ENCODE data around the gene ZNF385D.

The ZNF385D gene

DNA sequence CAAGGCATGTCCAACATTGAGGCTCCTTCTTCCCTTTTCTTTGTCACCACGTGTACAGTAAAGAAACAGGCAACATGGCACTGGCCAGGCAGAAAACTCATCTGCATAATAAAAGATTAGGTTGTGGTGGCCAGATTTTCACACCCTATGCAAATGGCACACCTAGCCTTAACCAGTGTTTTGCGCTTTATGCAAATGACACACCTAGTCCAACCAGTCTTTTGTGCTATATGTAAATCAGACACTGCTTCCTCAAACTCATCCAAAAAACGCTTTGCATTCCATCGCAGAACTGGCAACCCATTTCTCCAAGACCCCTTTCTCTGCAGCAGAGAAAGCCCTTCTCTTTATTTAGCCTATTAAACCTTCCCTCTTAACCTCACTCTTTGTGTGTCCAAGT lies 109.1 kb downstream of the ZNF385D start:
- no peak overlapping the region for H3K4me3 ChIP-seq (ENCODE audit: low read depth, low read length)
- TF ChIP-seq, protein P1, sequence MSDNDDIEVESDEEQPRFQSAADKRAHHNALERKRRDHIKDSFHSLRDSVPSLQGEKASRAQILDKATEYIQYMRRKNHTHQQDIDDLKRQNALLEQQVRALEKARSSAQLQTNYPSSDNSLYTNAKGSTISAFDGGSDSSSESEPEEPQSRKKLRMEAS (IDR thresholded peaks at IDR 0.05; ENCODE audit: low read depth, low read length), result no peak
- TF ChIP-seq, protein P2, sequence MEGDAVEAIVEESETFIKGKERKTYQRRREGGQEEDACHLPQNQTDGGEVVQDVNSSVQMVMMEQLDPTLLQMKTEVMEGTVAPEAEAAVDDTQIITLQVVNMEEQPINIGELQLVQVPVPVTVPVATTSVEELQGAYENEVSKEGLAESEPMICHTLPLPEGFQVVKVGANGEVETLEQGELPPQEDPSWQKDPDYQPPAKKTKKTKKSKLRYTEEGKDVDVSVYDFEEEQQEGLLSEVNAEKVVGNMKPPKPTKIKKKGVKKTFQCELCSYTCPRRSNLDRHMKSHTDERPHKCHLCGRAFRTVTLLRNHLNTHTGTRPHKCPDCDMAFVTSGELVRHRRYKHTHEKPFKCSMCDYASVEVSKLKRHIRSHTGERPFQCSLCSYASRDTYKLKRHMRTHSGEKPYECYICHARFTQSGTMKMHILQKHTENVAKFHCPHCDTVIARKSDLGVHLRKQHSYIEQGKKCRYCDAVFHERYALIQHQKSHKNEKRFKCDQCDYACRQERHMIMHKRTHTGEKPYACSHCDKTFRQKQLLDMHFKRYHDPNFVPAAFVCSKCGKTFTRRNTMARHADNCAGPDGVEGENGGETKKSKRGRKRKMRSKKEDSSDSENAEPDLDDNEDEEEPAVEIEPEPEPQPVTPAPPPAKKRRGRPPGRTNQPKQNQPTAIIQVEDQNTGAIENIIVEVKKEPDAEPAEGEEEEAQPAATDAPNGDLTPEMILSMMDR (IDR thresholded peaks at IDR 0.05; ENCODE audit: low read depth, low read length), result no peak
- no peak for TF ChIP-seq POLR2A (IDR thresholded peaks at IDR 0.05; ENCODE audit: extremely low read depth, insufficient read length)
- no peak for TF ChIP-seq MYC (IDR thresholded peaks at IDR 0.05; ENCODE audit: low read depth, low read length)
- DNase-seq (ENCODE audit: low read depth), result no peak

DNA sequence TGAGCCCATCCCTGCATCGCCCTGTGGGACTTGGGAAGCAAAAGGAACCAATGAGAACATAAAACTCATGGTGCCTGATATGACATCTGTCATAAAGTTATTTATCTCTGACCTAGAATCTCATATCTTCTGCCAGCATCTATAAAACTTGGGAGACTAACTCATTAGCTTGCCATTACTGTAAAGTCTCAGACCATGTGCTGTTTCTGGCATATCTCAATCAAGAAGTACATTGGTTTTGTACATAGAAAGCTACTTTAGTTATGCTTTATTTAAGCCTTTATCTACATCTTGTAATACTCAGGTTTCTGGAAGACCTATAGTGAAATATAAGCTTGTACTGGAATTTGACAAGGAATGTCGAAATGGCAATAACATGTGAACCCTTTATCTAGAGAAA lies 112.5 kb downstream of the ZNF385D start:
- TF ChIP-seq MYC (IDR thresholded peaks at IDR 0.05; ENCODE audit: low read depth, low read length), result no peak
- TF ChIP-seq, protein P2 (IDR thresholded peaks at IDR 0.05; ENCODE audit: low read depth, low read length), result no peak
- TF ChIP-seq POLR2A (IDR thresholded peaks at IDR 0.05; ENCODE audit: extremely low read depth, insufficient read length), result no peak
- TF ChIP-seq, protein P1 (IDR thresholded peaks at IDR 0.05; ENCODE audit: low read depth, low read length), result no peak
- DNase-seq (ENCODE audit: low read depth), result no peak
- no peak overlapping the region for H3K4me3 ChIP-seq (ENCODE audit: low read depth, low read length)

DNA sequence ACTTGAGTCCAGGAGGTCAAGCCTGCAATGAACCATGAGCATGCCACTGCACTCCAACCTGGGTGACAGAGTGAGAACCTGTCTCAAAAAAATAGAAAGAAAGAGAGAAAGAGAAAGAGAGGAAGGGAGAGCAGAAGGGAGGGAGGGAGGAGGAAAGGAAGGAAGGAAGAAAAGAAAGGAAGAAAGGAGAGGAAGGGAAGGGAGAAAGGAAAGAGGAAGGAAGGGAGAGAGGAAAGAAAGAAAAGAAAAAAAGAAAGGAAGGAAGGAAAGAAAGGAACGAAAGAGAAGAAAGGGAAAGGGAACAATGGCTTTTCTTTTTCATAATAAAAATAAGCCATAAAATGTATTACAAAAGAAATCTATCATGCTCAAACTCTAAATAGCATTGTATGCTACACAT lies 116.9 kb downstream of the ZNF385D start:
- DNase-seq (ENCODE audit: low read depth), result no peak
- TF ChIP-seq POLR2A (IDR thresholded peaks at IDR 0.05; ENCODE audit: extremely low read depth, insufficient read length) (no peak), MYC (IDR thresholded peaks at IDR 0.05; ENCODE audit: low read depth, low read length) (no peak)
- TF ChIP-seq, protein P1 (IDR thresholded peaks at IDR 0.05; ENCODE audit: low read depth, low read length), result no peak
- TF ChIP-seq, protein P2 (IDR thresholded peaks at IDR 0.05; ENCODE audit: low read depth, low read length), result no peak
- H3K4me3 ChIP-seq (ENCODE audit: low read depth, low read length), result no peak overlapping the region

DNA sequence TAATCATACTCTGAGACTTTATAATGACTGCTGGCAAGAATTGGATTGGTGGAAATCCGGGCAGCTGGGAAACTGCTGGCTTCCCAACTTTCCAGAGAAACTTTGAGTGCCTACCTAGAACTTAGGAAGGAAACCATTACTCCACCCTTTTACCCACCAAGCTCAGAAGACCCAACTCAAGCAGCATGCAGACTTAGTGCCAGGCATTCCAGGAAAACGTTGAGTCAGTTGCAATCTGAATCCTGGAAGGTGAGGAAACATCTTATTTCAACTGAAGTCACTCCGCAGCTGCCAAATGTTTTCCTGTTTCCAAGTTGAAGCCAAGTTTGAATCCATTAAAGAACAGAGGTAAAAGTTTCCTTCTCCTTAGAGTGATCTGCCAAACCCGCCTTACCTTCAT lies 126.5 kb downstream of the ZNF385D start:
- no peak overlapping the region for H3K4me3 ChIP-seq (ENCODE audit: low read depth, low read length)
- TF ChIP-seq, protein P1 (IDR thresholded peaks at IDR 0.05; ENCODE audit: low read depth, low read length), result no peak
- TF ChIP-seq POLR2A (IDR thresholded peaks at IDR 0.05; ENCODE audit: extremely low read depth, insufficient read length) (no peak), MYC (IDR thresholded peaks at IDR 0.05; ENCODE audit: low read depth, low read length) (no peak)
- no peak for DNase-seq (ENCODE audit: low read depth)

DNA sequence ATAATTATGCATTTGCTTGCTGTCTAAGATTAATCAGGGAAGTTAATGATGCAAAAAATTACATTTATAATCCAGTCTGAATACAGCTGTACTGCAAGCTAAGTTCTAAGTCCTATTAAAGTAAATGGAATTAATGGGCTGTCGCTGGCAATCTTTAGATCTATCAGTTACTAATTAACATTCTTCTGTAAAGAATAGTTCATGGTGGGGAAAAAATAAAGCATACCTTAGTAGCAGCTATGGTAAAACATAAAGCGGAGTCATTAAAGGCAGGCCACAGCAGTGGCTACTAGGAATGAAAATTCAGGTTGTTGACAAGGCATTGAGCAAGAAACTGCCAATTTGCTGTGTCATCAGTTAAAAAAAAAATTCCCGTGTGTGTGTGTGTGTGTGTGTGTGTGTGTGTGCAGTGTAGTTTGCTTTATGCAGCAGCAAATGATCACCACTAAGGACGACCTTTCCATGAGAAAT lies 129.8 kb downstream of the ZNF385D start:
- H3K4me3 ChIP-seq (ENCODE audit: low read depth, low read length), result no peak overlapping the region
- no peak for TF ChIP-seq MYC (IDR thresholded peaks at IDR 0.05; ENCODE audit: low read depth, low read length)
- TF ChIP-seq, protein P1 (IDR thresholded peaks at IDR 0.05; ENCODE audit: low read depth, low read length), result no peak
- TF ChIP-seq, protein P2 (IDR thresholded peaks at IDR 0.05; ENCODE audit: low read depth, low read length), result no peak
- no peak for TF ChIP-seq POLR2A (IDR thresholded peaks at IDR 0.05; ENCODE audit: extremely low read depth, insufficient read length)
- peak; percentile 8 for DNase-seq (ENCODE audit: low read depth)

DNA sequence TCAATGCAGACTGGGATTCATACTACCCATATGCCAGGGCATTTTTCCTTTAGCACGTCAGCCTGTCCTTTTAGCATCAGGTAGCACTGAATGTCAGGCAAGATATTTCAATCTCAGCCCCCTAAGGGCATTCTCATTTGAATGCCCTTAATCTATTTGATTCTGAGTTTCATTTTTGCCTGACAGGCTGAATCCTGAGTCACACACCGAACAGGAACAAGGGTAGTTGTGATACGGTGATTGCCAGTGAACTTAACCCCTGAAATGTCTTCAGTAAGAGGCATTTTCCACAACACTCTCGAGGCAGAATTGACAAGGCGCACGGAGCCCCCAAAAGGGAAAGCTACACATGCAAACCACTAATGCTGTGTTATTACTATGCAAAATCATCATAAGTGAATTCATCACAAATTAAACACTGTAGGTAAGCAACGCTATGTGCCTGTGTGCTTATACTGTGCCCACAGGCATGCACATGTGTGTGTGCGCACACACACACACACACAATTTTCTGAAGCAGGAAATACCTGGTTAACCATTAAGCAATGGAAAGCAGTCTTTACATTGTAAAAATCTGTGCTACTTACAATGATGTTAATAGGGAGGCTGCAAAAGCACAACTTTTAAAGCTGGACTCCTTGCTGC lies 130.4 kb downstream of the ZNF385D start:
- no peak overlapping the region for H3K4me3 ChIP-seq (ENCODE audit: low read depth, low read length)
- no peak for DNase-seq (ENCODE audit: low read depth)
- TF ChIP-seq POLR2A (IDR thresholded peaks at IDR 0.05; ENCODE audit: extremely low read depth, insufficient read length) (no peak), MYC (IDR thresholded peaks at IDR 0.05; ENCODE audit: low read depth, low read length) (no peak)
- TF ChIP-seq, protein P2 (IDR thresholded peaks at IDR 0.05; ENCODE audit: low read depth, low read length), result no peak
- TF ChIP-seq, protein P1 (IDR thresholded peaks at IDR 0.05; ENCODE audit: low read depth, low read length), result no peak

Measured in NB4 (cell line).